Right atrium auricular region (tissue), 2 donors: ENCODE results near the gene TMEM95. TPM values are rescaled to one million over a fixed set of nuclear protein-coding genes. Genes with fewer than 3 reads are reported as not detected.

Source experiments
- DNase-seq: peaks from one replicate; pipeline ENCODE4 v3.0.0-alpha.2; 2019; ENCODE audit warnings: low spot score
- H3K27ac ChIP-seq, 2 donors: fragments of 200-600 bp; sonication (generic); 1 replicate in 1 of 2; 2 replicates in 1 of 2; pipeline ENCODE4 v1.5.1; 2016 to 2019
- H3K27me3 ChIP-seq, 2 donors: fragments of 200-600 bp; sonication (generic); one replicate each; pipeline versions ENCODE4 v1.5.1 to v1.6.0; 2017 to 2019
- H3K36me3 ChIP-seq: fragments of 200-600 bp; sonication (generic); one replicate; pipeline ENCODE4 v1.5.1; 2016
- H3K4me1 ChIP-seq, 2 donors: fragments of 200-600 bp; sonication (generic); one replicate each; pipeline versions ENCODE4 v1.5.1 to v1.6.0; 2017 to 2019
- H3K4me3 ChIP-seq, 2 donors: fragments of 200-600 bp; sonication (generic); 1 replicate in 1 of 2; 2 replicates in 1 of 2; pipeline ENCODE4 v1.5.1; 2017 to 2019; ENCODE audit warnings: mild to moderate bottlenecking in 1 of 2, moderate library complexity in 1 of 2
- H3K9me3 ChIP-seq, 2 donors: fragments of 200-600 bp; sonication (generic); one replicate each; pipeline ENCODE4 v1.5.1; 2019
- CTCF ChIP-seq, 2 donors: fragments of 200-600 bp; sonication (generic); IDR thresholded peaks; one replicate each; pipeline ENCODE4 v1.5.1; 2019; ENCODE audit warnings: antibody characterized with exemption in 2 of 2
- total RNA-seq, 2 donors: library from RNA; depleted of rRNA; stranded (reverse); fragments of >200 nt; gene quantifications; one replicate each; pipeline ENCODE4 v1.1.0, GENCODE V29; 2016

TMEM95 gene
- total RNA-seq, 2 donors from 2014 or later, result not detected

GRCh38 chr17:7341842-7342241, 13.1 kb upstream of the TMEM95 start:
- no peaks in the 10 kb centered on the region for H3K27me3 ChIP-seq
- H3K4me3 ChIP-seq, result no peak overlapping the region
- no peaks in the 10 kb centered on the region for H3K9me3 ChIP-seq
- no peak for DNase-seq
- H3K4me1 ChIP-seq, result no peaks in the 10 kb centered on the region
- H3K27ac ChIP-seq, result no peak overlapping the region
- H3K36me3 ChIP-seq, result no peaks in the 10 kb centered on the region
- no peak for TF ChIP-seq CTCF (IDR thresholded peaks at IDR 0.05)

GRCh38 chr17:7343250-7343649, 11.7 kb upstream of the TMEM95 start:
- H3K36me3 ChIP-seq, result no peaks in the 10 kb centered on the region

GRCh38 chr17:7346761-7347614, 8.0 kb upstream of the TMEM95 start:
- Histone ChIP-seq H3K4me3 (no peak overlapping the region), H3K27ac (no peak overlapping the region), H3K27me3 (no peaks in the 10 kb centered on the region), H3K4me1 (peaks cover 0 to 32% of the 10 kb centered on the region in 2 donors), H3K36me3 (no peaks in the 10 kb centered on the region), H3K9me3 (no peaks in the 10 kb centered on the region)
- DNase-seq, result no peak
- TF ChIP-seq CTCF (IDR thresholded peaks at IDR 0.05), result no peak

More at GRCh38 chr17:7343250-7343649, 11.7 kb upstream of the TMEM95 start:
- H3K4me3 ChIP-seq, result no peak overlapping the region
- no peak for DNase-seq
- peaks cover 0 to 3% of the 10 kb centered on the region in 2 donors for H3K4me1 ChIP-seq
- H3K27ac ChIP-seq, result no peak overlapping the region
- TF ChIP-seq CTCF (IDR thresholded peaks at IDR 0.05), result no peak
- no peaks in the 10 kb centered on the region for H3K9me3 ChIP-seq
- H3K27me3 ChIP-seq, result no peaks in the 10 kb centered on the region

- no peak for TF ChIP-seq CTCF (IDR thresholded peaks at IDR 0.05)
- Histone ChIP-seq H3K27me3 (no peaks in the 10 kb centered on the region), H3K36me3 (no peaks in the 10 kb centered on the region), H3K27ac (no peak overlapping the region), H3K4me1 (peaks cover 0 to 39% of the 10 kb centered on the region in 2 donors), H3K9me3 (no peaks in the 10 kb centered on the region), H3K4me3 (no peak overlapping the region)
- DNase-seq, result no peak
Observed at GRCh38 chr17:7347630-7348477, 7.1 kb upstream of the TMEM95 start.

GRCh38 chr17:7348478-7349242, 6.3 kb upstream of the TMEM95 start:
- no peak for DNase-seq
- H3K9me3 ChIP-seq, result no peaks in the 10 kb centered on the region
- peak overlapping the region; percentile 96 to 98 for H3K27ac ChIP-seq
- TF ChIP-seq CTCF (IDR thresholded peaks at IDR 0.05), result no peak
- H3K27me3 ChIP-seq, result no peaks in the 10 kb centered on the region
- H3K4me3 ChIP-seq, result no peak overlapping the region
- no peaks in the 10 kb centered on the region for H3K36me3 ChIP-seq
- peaks cover 0 to 47% of the 10 kb centered on the region in 2 donors for H3K4me1 ChIP-seq
